ENCODE data around the gene COL9A1.

Gene COL9A1

GRCh38 chr6:70180901-70181599 lies 121.8 kb downstream of the COL9A1 start:
- H3K9me3 Mint-ChIP-seq, result no peaks in the 10 kb centered on the region
- peaks cover 46% of the 10 kb centered on the region for H3K36me3 Mint-ChIP-seq
- ATAC-seq, result peak; percentile 39
- H3K27me3 Mint-ChIP-seq, result no peaks in the 10 kb centered on the region
- no peak overlapping the region for H3K4me3 Mint-ChIP-seq
- no peaks in the 10 kb centered on the region for H3K4me1 Mint-ChIP-seq
- no peak overlapping the region for H3K27ac Mint-ChIP-seq

- ATAC-seq, result no peak
- no peaks in the 10 kb centered on the region for H3K4me1 Mint-ChIP-seq
- H3K27ac Mint-ChIP-seq, result no peak overlapping the region
- no peak overlapping the region for H3K4me3 Mint-ChIP-seq
- H3K36me3 Mint-ChIP-seq, result peaks cover 46% of the 10 kb centered on the region
- no peaks in the 10 kb centered on the region for H3K9me3 Mint-ChIP-seq
- H3K27me3 Mint-ChIP-seq, result no peaks in the 10 kb centered on the region
Observed at GRCh38 chr6:70180183-70180900, 122.5 kb downstream of the COL9A1 start.

- ATAC-seq, result no peak
- Mint-ChIP-seq H3K36me3 (peaks cover 61% of the 10 kb centered on the region), H3K4me3 (no peak overlapping the region), H3K27me3 (no peaks in the 10 kb centered on the region), H3K4me1 (no peaks in the 10 kb centered on the region), H3K9me3 (no peaks in the 10 kb centered on the region), H3K27ac (no peak overlapping the region)
Observed at GRCh38 chr6:70176842-70177550, 125.9 kb downstream of the COL9A1 start.

DNA sequence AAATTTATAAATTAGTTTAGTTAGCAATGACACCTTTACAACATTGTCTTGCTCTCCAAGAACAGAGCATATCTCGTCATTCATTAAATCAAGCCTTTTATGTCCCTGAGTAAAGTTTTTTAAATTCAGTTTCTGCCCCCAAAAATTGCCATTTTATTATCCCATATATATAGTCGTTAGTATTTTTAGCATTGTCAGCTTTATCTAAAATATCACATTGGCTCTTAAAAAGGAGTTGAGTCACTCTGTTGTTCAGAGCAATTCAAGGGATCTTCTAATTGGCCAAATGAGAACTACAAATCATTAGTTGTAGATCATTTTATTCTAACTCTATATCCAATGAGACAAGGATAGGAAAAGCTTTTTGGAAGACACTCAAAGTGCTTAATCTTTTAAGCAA lies 127.1 kb downstream of the COL9A1 start:
- no peak for ATAC-seq
- Mint-ChIP-seq H3K4me1 (no peaks in the 10 kb centered on the region), H3K36me3 (peaks cover 63% of the 10 kb centered on the region), H3K4me3 (no peak overlapping the region), H3K9me3 (no peaks in the 10 kb centered on the region), H3K27me3 (no peaks in the 10 kb centered on the region), H3K27ac (no peak overlapping the region)

GRCh38 chr6:70172252-70172651 lies 130.6 kb downstream of the COL9A1 start:
- Mint-ChIP-seq H3K27me3 (no peaks in the 10 kb centered on the region), H3K27ac (no peak overlapping the region), H3K9me3 (no peaks in the 10 kb centered on the region), H3K36me3 (peaks cover 46% of the 10 kb centered on the region), H3K4me1 (no peaks in the 10 kb centered on the region), H3K4me3 (no peak overlapping the region)
- no peak for ATAC-seq

DNA sequence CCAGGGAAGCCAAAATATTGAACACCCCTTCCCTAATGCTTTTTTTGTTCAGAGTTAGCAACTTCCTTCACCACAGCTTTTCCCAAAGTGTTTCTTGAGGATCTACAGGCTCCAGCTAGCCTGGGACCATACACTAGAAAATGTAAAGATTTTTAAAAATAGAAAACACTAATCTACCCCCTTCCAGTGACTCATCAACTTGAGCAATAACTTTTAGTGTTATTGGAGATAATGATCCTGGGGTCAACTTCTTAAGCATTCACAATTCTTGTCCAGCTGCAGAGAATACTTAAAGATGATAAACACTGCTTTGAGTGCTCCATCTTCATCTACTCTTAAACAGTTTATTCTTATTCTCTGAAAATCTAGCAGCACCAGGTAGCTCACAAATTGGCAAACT lies 131.6 kb downstream of the COL9A1 start:
- no peak overlapping the region for H3K4me3 Mint-ChIP-seq
- no peaks in the 10 kb centered on the region for H3K9me3 Mint-ChIP-seq
- H3K36me3 Mint-ChIP-seq, result peaks cover 44% of the 10 kb centered on the region
- no peak overlapping the region for H3K27ac Mint-ChIP-seq
- ATAC-seq, result no peak
- H3K4me1 Mint-ChIP-seq, result peaks cover 5% of the 10 kb centered on the region
- no peaks in the 10 kb centered on the region for H3K27me3 Mint-ChIP-seq

- H3K9me3 Mint-ChIP-seq, result no peaks in the 10 kb centered on the region
- no peak overlapping the region for H3K27ac Mint-ChIP-seq
- peaks cover 42% of the 10 kb centered on the region for H3K36me3 Mint-ChIP-seq
- no peak for ATAC-seq
- H3K27me3 Mint-ChIP-seq, result no peaks in the 10 kb centered on the region
- H3K4me3 Mint-ChIP-seq, result no peak overlapping the region
- H3K4me1 Mint-ChIP-seq, result peaks cover 14% of the 10 kb centered on the region
Observed at GRCh38 chr6:70168681-70169377, 134.1 kb downstream of the COL9A1 start.

All from stimulated activated memory B cell treated with anti-CD40 and anti-IgM and Interleukin-4, amounts not matched to agents 10 μg/mL and 1 μg/mL and 100 μg/mL, for 72 hours (primary cell).